ENCODE results near the gene EGR2.

The EGR2 gene

GRCh38 chr10:62813453-62813852 is 2.7 kb downstream of the EGR2 start:
- no peak for DNase-seq (ENCODE audit: insufficient read length, low spot score)
- TF ChIP-seq POLR2A (IDR thresholded peaks at IDR 0.05; ENCODE audit: low read depth, low read length) = no peak
- FAIRE-seq = no peak

- DNase-seq (ENCODE audit: insufficient read length, low spot score) = no peak
- FAIRE-seq = no peak
- no peak for TF ChIP-seq POLR2A (IDR thresholded peaks at IDR 0.05; ENCODE audit: low read depth, low read length)
Observed at GRCh38 chr10:62812672-62813439, 3.3 kb downstream of the EGR2 start.

DNA sequence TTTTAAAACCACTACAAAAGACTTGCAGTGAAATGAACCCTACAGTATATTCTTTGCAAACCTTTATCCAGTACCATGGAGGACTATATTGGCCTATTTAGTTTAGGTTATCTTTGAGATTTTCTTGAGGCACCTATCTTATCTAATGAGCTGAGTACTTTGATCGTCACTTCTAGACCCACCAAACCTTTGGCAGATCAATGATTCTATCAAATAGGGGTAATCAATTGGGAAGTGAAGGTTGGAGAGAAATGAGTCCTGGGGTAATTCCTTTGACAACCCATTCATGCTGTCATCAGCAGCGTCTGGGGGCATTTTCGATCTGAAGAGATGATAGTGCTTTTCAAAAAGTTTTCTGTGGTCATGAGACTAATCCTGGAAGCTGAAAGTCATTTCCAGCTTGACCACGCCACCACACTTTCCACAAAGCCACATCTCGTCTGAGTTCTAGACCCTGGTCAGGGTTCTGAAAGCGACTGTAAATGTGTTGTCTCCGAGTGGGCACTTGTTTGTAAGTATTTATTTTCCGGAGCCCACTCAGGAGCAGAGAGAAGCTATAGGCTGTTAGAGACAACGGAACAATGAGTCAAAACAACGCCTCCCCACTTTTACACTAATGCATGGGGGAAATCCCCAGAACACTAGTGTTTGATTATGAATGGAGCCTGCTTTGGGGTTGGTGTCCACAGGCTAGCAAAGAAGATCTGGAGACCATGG is 4.8 kb downstream of the EGR2 start:
- TF ChIP-seq POLR2A (IDR thresholded peaks at IDR 0.05; ENCODE audit: low read depth, low read length) = no peak
- FAIRE-seq (no peak), DNase-seq (ENCODE audit: insufficient read length, low spot score) (no peak)

DNA sequence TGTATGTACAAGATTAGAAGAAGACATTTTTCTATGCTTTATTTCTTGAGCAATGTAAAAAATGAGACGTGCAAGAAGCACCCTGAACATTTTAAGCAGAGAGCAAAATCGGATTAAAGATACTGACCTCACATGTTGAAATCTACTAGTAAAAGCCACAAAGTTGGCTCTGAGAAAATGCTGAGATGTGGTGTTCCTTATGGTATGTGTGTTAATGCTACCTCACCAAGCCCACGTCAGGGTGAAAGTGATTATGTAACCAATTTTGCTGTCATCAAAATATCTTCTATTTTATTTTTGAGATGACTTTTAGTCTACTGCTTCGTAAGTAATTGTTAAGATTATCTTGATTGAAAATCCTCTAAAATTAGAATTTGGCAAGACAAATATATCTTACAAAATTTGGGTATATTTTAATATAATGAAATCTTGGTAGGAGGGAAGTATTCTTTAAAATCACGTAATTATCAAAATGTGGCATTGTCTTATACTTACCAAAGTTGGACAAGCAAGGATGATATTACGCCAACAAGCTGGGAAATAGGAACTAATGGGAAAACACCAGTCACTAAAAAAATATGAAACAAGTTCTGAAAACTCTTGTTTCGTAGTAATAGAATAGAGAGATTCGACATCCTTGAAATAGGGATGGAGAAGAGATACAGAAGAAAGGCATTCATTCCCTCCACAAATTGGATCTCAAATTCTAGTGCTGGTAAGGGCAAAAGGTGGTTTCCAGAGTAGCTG is 5.8 kb downstream of the EGR2 start:
- no peak for TF ChIP-seq POLR2A (IDR thresholded peaks at IDR 0.05; ENCODE audit: low read depth, low read length)
- DNase-seq (ENCODE audit: insufficient read length, low spot score) (no peak), FAIRE-seq (peak; percentile 27)

GRCh38 chr10:62806251-62806650 is 9.9 kb downstream of the EGR2 start:
- TF ChIP-seq POLR2A (IDR thresholded peaks at IDR 0.05; ENCODE audit: low read depth, low read length) = no peak
- DNase-seq (ENCODE audit: insufficient read length, low spot score) (no peak), FAIRE-seq (peak; percentile 45)

DNA sequence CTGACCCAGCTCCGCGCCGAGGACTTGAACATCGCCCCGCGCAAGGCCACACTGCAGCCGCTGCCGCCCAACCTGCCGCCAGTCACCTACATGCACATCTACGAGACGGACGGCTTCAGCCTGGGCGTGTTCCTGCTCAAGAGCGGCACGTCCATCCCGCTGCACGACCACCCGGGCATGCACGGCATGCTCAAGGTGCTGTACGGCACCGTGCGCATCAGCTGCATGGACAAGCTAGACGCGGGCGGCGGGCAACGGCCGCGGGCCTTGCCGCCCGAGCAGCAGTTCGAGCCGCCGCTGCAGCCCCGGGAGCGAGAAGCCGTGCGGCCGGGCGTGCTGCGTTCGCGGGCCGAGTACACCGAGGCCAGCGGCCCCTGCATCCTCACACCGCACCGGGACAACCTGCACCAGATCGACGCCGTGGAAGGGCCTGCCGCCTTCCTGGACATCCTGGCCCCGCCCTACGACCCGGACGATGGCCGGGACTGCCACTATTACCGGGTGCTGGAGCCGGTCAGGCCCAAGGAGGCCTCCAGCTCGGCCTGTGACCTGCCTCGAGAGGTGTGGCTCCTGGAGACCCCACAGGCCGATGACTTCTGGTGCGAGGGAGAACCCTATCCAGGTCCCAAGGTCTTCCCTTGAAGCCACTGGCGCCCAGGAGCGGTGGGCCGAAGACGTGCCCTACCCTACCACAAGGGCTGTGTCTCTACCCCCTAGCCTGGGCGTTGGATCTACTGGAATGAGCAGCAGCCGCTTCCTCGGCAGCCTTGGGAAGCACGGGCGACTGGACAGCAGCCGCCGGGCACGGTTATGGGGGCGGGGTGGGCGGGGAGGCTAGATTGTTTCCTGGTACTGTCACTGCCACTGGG is 10.7 kb downstream of the EGR2 start:
- DNase-seq (ENCODE audit: insufficient read length, low spot score) (no peak), FAIRE-seq (no peak)
- TF ChIP-seq POLR2A (IDR thresholded peaks at IDR 0.05; ENCODE audit: low read depth, low read length) = no peak

DNA sequence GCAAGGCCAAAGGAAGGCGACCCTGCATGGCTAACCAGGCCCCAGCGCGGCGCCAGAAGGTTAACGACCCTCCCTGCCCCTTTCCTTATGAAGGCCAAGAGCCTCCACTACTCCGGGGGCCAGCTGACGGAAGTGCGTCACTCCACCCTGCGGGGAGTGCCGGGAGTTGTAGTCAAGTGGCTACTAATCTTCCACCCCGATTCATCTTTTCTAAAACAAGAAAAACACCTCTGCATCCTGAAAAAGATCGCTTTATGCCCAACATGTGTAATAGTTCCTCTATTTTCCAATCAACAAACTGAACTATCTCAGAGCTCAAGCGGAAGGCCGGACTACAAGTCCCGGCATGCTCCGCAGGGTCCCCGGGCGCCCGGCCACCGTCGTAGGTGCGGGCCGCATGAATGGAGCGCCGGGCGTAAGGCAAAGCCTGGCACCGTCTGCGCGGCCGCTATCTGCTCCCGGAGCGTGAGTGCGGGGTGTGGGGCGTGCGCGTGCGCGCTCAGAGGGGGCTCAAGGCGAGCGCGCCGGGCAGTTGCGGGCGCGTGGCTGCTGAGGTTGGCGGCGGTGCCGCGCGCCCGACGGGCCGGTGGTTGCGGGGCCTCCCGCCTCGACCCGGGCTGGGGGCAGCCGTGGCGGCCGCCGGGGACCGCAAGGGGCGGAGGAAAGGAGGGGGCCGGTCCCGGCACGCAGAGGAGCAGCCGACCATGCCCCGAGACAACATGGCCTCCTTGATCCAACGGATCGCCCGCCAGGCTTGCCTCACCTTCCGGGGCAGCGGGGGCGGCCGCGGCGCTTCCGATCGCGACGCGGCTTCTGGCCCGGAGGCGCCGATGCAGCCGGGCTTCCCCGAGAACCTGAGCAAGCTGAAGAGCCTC is 11.6 kb downstream of the EGR2 start, which contains the start of gene ADO:
Gene ADO, plus strand, starts transcription at position 365 of the 875 bp plus-strand sequence. Its CDS starts 340 bp downstream, at position 705.
- peak; percentile 92 for DNase-seq (ENCODE audit: insufficient read length, low spot score)
- FAIRE-seq = peak; percentile 86
- peak; percentile 75 for TF ChIP-seq POLR2A (IDR thresholded peaks at IDR 0.05; ENCODE audit: low read depth, low read length)

DNA sequence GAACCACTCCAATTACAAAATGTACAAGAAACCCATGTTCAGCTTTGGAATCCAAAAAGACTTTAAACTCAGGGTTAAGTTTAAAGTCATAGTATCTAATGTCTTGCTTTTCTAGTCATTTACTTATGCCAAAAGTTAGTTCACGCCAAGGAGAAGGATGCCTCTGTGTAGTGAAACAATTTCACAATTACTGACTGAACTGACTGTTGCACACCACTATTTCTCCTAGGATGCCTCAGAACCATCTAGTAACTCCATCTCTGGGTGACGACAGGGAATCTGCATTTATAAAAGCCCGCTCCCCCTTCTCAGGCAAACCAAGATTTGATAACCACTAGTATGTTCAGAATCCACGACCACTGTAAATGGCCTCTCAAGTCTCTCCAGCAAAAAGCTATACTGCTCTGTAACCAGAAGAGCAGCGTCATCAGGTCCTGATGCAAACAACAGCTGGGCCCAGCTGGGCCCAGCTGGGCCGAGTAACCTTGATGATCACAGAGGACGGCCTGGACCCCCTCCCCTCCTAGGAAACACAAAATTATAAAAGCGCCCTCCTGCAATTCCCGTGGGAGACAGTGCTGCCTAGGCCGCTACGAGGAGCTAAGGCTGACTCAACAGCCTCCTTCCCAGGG is 12.3 kb downstream of the EGR2 start:
- DNase-seq (ENCODE audit: insufficient read length, low spot score) = no peak

GRCh38 chr10:62801871-62802270 is 14.3 kb downstream of the EGR2 start:
- no peak for FAIRE-seq
- TF ChIP-seq POLR2A (IDR thresholded peaks at IDR 0.05; ENCODE audit: low read depth, low read length) = no peak

More for the DNA sequence above, 12.3 kb downstream of the EGR2 start:
- FAIRE-seq = peak; percentile 55
- no peak for TF ChIP-seq POLR2A (IDR thresholded peaks at IDR 0.05; ENCODE audit: low read depth, low read length)

DNA sequence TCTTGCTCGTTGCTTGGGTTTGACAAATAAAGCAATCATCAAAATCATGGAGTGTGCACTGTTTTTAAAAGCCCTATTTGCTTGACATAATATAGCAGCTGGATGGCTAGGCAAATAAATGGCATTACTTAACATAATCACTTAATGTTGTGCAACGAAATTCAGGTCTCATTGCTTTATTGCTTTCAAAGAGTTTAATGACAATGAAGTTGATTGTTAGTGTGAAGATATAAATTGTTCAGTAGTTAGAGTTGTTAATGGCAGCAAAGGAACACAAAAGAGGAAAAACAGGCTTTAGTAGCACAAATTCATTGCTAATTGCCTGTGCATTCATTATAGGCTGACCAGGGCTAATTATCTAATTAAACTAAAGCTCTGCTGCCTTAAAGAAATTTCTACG is 19.3 kb downstream of the EGR2 start:
- no peak for TF ChIP-seq POLR2A (IDR thresholded peaks at IDR 0.05; ENCODE audit: low read depth, low read length)
- DNase-seq (ENCODE audit: insufficient read length, low spot score) (no peak), FAIRE-seq (no peak)

More at GRCh38 chr10:62801871-62802270, 14.3 kb downstream of the EGR2 start:
- no peak for DNase-seq (ENCODE audit: insufficient read length, low spot score)

GRCh38 chr10:62795762-62796161 is 20.4 kb downstream of the EGR2 start:
- DNase-seq (ENCODE audit: insufficient read length, low spot score) (no peak), FAIRE-seq (no peak)
- TF ChIP-seq POLR2A (IDR thresholded peaks at IDR 0.05; ENCODE audit: low read depth, low read length) = no peak

- DNase-seq (ENCODE audit: insufficient read length, low spot score) (no peak), FAIRE-seq (no peak)
- no peak for TF ChIP-seq POLR2A (IDR thresholded peaks at IDR 0.05; ENCODE audit: low read depth, low read length)
Observed at GRCh38 chr10:62795100-62795499, 21.1 kb downstream of the EGR2 start.

Data from H54 (cell line).